DMS53 treated with DMSO at 0.1 percent for 48 hours (cell line): ENCODE results near the gene OR51V1.
"Not testable (repeated sequence)": the region's sequence is repeated elsewhere in the genome, so short reads cannot be mapped to it uniquely, and the experiment has no call there.

Experiments used
- DNase-seq: peaks from one replicate; lab custom pipeline; 2025; ENCODE audit not compliant: unreplicated experiment; lab: John Stamatoyannopoulos, UW

OR51V1 gene

DNA sequence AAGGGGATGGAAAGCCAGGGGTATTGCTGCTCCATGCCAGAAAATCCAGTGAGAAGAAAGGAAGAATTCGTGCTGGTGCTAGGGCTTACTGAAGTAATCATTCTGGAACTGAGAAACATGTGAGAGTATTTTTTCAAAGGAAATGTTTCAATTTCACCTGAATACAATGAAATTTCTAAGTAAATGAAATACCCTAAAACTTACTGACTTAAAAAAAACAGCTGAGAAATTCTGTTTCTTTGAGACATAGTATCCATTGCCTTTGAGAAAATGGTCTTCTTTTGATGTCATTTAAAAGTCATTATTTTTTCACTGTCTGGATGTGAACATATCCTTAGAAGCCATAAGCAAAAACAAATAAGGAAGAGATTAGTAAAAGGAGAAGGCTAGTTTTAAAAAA is at the start of gene OR51V1:
Gene OR51V1, minus strand, starts transcription at position 101 of the 400 bp plus-strand sequence. Its CDS starts 0 bp downstream, at position 101.
- no peak for DNase-seq

DNA sequence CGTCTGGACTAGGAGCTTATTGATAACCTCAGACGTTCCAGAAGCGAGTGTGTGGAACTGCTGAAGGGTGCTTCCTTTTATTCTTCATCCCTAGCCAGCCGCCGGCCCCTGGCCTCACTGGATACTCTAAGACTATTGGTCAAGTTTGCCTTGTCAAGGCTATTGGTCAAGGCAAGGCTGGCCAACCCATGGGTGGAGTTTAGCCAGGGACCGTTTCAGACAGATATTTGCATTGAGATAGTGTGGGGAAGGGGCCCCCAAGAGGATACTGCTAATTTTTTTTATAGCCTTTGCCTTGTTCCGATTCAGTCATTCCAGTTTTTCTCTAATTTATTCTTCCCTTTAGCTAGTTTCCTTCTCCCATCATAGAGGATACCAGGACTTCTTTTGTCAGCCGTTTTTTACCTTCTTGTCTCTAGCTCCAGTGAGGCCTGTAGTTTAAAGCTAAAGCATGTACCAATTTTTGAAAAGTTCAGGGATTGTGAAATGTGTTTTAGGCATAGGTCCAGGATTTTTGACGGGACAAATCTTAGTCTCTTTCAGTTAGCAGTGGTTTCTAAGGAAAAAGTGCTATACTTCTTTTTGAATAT is 49.4 kb upstream of the OR51V1 start, which contains the start of gene HBG1:
Gene HBG1, minus strand, starts transcription at position 51 of the 590 bp plus-strand sequence. CDS start 53 bp downstream, outside the sequence.
- DNase-seq, result not testable (repeated sequence)

DNA sequence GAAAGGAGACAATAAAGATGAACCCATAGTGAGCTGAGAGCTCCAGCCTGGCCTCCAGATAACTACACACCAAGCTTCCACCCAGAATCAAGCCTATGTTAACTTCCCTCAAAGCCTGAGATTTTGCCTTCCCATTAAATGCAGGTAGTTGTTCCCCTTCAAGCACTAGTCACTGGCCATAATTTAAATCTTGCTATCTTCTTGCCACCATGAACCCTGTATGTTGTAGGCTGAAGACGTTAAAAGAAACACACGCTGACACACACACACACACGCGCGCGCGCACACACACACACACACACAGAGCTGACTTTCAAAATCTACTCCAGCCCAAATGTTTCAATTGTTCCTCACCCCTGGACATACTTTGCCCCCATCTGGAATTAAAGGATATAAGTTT is 48.0 kb upstream of the OR51V1 start:
- DNase-seq, result not testable (repeated sequence)

DNA sequence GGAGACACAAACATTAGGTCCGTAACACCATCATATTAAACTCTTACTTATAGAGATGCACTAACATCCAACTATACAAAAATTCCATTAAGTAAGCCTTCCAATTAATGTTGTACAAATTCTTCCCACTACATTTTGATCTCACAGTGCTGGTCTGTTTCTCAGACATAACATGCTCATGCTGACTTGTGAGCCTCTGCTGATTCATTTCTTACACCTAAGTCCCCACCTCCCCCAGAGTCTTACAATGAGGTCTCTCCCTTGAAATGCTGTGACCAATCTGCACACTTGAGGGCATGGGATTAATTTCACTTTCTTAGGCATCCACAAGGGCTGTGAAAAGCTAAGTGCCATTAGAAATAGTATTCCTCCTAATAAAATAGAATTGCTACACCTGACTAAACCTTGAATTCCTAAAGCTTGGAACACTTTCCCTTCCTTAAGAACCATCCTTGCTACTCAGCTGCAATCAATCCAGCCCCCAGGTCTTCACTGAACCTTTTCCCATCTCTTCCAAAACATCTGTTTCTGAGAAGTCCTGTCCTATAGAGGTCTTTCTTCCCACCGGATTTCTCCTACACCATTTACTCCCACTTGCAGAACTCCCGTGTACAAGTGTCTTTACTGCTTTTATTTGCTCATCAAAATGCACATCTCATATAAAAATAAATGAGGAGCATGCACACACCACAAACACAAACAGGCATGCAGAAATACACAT is 47.1 kb upstream of the OR51V1 start:
- no peak for DNase-seq

- no peak for DNase-seq
Observed at GRCh38 chr11:5246772-5247471, 46.4 kb upstream of the OR51V1 start.

GRCh38 chr11:5245155-5245554 is 44.7 kb upstream of the OR51V1 start:
- no peak for DNase-seq

- DNase-seq, result no peak
Observed at GRCh38 chr11:5243816-5244180, 43.3 kb upstream of the OR51V1 start.

DNA sequence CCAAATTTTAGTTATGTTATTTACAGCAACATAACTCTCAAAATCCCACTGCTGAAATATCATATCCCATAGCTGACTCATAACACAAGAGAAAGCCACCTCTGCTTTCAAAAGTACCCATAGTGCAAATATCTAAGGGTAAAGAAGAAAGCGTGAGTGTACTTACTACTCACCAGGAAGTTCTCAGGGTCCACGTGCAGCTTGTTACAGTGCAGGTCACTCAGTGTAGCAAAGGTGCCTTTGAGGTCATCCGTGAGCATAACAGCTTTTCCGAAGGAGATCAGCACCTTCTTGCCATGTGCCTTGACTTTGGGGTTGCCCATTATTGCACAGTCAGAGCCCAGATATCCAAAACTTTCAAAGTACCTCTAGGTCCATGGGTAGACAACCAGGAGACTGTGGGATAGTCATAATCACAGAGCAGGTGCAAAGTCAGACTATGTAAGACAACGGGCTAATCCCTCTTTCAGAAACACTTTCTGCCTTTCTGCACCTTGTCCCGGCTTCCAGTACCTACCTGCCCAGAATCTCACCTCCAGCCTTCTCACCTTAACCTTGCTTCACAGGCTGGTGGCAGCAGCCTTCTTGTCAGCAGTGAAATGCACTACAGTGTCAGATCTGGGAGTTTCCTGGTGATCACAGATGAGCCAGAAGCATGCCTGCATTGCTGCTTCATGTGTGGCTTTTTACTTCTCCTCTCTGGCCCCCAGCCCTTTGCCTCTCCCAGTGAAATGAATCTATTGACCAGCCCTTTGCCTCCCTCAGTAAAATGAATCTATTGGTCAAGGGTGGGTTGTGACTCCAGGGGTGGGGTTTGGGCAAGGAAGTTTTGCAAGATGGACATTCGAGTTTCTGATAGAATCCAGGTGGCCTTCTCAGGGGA is 42.7 kb upstream of the OR51V1 start:
- no peak for DNase-seq

- no peak for DNase-seq
Observed at GRCh38 chr11:5242208-5242607, 41.7 kb upstream of the OR51V1 start.

- DNase-seq, result no peak
Observed at GRCh38 chr11:5241458-5241857, 41.0 kb upstream of the OR51V1 start.

GRCh38 chr11:5240458-5240857 is 40.0 kb upstream of the OR51V1 start:
- no peak for DNase-seq

DNA sequence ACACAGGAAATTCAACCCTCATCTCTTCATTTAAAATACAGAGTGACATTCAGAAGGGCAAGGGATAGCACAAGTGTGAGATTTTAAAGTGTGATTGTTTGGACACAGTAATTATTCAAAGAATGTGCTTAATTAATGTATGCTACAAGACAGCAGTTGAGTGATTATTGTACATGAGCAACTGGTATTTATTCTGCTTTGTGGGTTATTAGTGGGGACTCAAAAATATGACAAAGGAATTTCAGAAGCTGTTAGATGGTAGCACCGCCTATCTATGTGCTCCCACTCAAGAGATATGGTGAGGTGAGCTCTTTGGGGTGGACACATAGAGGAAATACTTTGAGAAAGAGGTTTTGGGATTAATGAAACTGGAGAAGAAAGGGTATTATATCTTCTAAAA is 39.6 kb upstream of the OR51V1 start:
- DNase-seq, result no peak

DNA sequence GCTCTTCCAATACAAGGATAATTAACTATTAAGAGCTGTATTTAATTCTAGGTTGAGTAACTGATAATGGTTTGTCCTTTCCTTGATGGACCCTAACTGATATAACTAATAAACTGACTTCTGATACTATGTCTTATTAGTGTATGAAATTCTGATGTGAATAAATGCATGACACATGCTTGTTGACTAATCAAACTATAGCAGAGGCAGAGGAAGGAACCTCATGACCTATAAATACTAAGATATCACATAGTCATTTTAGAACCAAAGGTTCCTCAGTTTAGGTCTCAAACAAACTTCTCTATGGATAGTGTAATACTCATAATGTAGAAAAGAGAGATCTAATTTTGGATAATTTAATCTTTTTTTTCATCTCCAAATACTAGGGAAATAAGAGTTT is 38.6 kb upstream of the OR51V1 start:
- no peak for DNase-seq

- DNase-seq, result no peak
Observed at GRCh38 chr11:5238486-5238885, 38.0 kb upstream of the OR51V1 start.

GRCh38 chr11:5237420-5237819 is 36.9 kb upstream of the OR51V1 start:
- DNase-seq, result no peak

DNA sequence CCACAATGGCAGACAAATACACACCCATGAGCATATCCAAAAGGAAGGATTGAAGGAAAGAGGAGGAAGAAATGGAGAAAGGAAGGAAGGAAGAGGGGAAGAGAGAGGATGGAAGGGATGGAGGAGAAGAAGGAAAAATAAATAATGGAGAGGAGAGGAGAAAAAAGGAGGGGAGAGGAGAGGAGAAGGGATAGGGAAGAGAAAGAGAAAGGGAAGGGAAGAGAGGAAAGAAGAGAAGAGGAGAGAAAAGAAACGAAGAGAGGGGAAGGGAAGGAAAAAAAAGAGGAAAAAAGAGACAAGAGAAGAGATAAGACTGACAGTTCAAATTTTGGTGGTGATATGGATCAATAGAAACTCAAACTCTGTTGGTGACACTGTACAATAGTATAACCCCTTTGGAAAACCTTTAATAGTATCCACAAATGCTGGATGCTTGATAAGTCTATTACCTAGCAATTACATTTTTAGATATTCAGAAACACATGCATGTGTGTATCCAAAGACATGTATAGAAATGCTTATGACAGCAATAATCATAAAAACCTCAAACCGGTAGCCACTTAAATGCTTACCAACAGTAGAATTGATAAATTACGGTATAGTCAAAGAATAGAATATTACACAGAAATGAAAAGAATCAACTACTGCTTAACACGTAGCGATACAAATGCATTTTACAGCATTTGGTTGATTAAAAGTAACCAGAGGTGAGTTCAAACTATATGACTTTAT is 35.0 kb upstream of the OR51V1 start:
- no peak for DNase-seq

GRCh38 chr11:5234381-5234834 is 33.9 kb upstream of the OR51V1 start, which contains the start of gene HBD:
HBD (minus strand) TSS chr11:5234483; CDS start chr11:5234433, 50 bp downstream.
- no peak for DNase-seq

GRCh38 chr11:5233307-5233706 is 32.8 kb upstream of the OR51V1 start:
- no peak for DNase-seq

GRCh38 chr11:5232821-5233220 is 32.3 kb upstream of the OR51V1 start:
- no peak for DNase-seq

- DNase-seq, result no peak
Observed at GRCh38 chr11:5232176-5232575, 31.7 kb upstream of the OR51V1 start.
